ENCODE measurements around the gene SCFD2. TPM values are rescaled to one million over a fixed set of nuclear protein-coding genes. Genes with fewer than 3 reads are reported as not detected.

SCFD2 gene
- total RNA-seq, 1 donor from 2014 or later, result 11.0 TPM

DNA sequence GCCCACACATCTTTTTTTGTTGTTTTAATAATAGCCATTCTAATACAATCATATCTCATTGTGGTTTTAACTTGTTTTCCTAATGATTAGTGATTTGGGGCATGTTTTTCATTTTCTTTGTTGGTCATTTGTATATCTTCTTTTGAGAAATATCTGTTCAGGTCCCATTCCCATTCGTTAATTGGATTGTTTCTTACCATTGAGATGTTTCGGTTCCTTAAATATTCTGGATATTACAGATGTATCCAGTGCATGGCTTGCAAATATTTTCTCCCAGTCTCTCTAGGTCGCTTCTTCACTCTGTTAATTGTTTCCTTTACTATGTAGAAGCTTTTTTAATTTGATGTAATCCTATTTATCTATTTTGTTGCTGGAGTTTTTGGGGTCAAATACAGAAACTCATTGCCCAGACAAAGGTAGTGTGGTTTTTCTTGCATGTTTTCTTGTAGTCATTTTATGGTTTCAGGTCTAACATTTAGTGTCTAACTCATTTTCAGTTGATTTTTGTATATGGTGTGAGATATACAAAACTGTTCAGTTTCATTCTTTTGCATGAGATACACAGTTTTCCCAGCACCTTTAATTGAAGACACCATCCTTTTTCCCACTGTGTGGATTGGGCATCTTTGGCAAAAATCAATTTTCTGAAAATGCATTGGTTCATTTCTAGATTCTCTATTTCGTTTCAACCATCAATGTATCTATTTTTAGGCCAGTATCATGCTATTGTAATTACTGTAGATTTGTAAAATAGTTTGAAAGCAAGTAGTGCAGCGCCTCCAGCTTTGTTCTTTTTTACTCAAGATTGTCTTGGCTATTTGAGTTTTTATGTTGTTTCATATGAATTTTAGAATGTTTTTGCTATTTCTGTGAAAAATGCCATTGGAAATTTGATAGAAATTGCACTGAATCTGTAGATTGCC, 195.9 kb downstream of the SCFD2 start:
- no peak for DNase-seq (ENCODE audit: low read depth)
- H3K27me3 ChIP-seq (ENCODE audit: control insufficient read depth, insufficient read depth, low read length), result no peaks in the 10 kb centered on the region
- H3K36me3 ChIP-seq (ENCODE audit: control insufficient read depth, insufficient read depth, low read length), result no peaks in the 10 kb centered on the region
- no peak overlapping the region for H3K4me3 ChIP-seq (ENCODE audit: low read depth, low read length)
- TF ChIP-seq, protein P1, sequence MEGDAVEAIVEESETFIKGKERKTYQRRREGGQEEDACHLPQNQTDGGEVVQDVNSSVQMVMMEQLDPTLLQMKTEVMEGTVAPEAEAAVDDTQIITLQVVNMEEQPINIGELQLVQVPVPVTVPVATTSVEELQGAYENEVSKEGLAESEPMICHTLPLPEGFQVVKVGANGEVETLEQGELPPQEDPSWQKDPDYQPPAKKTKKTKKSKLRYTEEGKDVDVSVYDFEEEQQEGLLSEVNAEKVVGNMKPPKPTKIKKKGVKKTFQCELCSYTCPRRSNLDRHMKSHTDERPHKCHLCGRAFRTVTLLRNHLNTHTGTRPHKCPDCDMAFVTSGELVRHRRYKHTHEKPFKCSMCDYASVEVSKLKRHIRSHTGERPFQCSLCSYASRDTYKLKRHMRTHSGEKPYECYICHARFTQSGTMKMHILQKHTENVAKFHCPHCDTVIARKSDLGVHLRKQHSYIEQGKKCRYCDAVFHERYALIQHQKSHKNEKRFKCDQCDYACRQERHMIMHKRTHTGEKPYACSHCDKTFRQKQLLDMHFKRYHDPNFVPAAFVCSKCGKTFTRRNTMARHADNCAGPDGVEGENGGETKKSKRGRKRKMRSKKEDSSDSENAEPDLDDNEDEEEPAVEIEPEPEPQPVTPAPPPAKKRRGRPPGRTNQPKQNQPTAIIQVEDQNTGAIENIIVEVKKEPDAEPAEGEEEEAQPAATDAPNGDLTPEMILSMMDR (IDR thresholded peaks at IDR 0.05; ENCODE audit: insufficient read depth, low read length, poor library complexity, severe bottlenecking), result no peak

DNA sequence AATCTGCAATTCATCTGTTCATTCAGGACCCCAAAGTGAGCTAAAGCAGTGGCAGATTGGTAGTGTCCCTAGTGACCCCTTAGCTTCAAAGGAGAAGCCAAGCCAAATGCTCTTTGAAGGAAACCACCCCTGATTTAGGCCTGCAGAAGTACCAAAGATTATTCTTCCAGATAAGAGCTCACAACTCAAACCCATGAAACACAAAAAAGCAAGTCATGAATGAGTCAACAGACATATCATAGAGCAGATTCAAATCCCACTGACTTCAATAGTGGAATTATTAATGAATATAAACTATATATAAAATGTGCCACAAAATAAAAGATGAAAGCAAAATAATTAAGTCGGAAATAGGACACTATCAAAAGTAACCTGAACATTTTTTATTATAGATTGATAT, 197.6 kb downstream of the SCFD2 start:
- H3K27me3 ChIP-seq (ENCODE audit: control insufficient read depth, insufficient read depth, low read length), result no peaks in the 10 kb centered on the region
- DNase-seq (ENCODE audit: low read depth), result no peak
- TF ChIP-seq, protein P1 (IDR thresholded peaks at IDR 0.05; ENCODE audit: insufficient read depth, low read length, poor library complexity, severe bottlenecking), result no peak
- H3K36me3 ChIP-seq (ENCODE audit: control insufficient read depth, insufficient read depth, low read length), result no peaks in the 10 kb centered on the region
- no peak overlapping the region for H3K4me3 ChIP-seq (ENCODE audit: low read depth, low read length)

DNA sequence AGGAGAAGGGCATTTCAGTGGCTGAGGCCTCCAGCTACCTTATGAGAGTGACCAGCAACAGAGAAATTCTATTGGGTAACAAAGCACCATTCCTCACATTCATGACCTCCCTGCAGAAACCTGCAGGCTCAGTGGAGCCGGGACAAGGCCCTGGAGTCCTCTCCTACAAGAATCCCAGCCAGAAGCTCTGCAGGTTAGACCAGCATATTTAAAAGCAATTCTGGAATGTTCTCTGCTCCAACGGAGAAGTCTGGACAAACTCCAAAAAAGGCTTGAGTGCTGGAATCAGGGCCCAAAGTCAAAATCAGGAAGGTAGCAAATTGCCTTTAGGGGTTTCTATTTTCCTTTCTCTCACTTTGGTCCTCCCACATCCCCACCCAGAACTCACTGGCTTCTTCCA, 202.9 kb downstream of the SCFD2 start:
- H3K4me3 ChIP-seq (ENCODE audit: low read depth, low read length), result no peak overlapping the region
- DNase-seq (ENCODE audit: low read depth), result no peak
- TF ChIP-seq, protein P1 (IDR thresholded peaks at IDR 0.05; ENCODE audit: insufficient read depth, low read length, poor library complexity, severe bottlenecking), result no peak
- no peaks in the 10 kb centered on the region for H3K36me3 ChIP-seq (ENCODE audit: control insufficient read depth, insufficient read depth, low read length)
- H3K27me3 ChIP-seq (ENCODE audit: control insufficient read depth, insufficient read depth, low read length), result no peaks in the 10 kb centered on the region

DNA sequence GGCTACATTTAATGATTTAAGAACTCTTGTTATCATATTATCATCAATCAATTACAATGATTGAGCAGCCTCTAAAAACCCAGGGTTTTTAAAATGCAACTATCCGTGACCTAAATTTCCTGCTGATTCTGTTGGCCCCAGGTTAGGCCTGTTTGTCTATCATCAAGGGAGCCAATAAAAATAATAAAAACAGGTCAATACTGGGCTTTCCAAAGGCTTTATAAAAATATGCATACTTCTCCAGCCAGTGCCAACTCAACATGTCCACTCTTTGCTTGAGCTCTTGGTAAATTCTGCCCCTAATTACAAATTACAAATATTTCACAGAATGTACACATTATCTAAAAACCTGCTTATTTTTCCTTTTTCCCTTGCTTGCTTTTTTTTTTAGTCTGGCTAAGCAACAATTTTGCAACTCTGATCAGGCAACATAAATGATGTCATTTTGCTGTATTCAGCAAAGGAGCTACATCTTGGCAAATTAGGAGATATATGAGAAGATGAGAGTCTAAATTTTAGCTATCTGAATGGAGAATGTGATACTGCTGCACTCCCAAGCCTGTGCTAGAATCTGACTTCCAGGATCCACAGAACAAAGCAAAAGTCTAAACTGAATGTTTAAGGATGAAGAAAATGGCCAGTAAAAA, 204.0 kb downstream of the SCFD2 start:
- DNase-seq (ENCODE audit: low read depth), result no peak
- Histone ChIP-seq H3K4me3 (ENCODE audit: low read depth, low read length) (no peak overlapping the region), H3K36me3 (ENCODE audit: control insufficient read depth, insufficient read depth, low read length) (no peaks in the 10 kb centered on the region), H3K27me3 (ENCODE audit: control insufficient read depth, insufficient read depth, low read length) (no peaks in the 10 kb centered on the region)
- TF ChIP-seq, protein P1 (IDR thresholded peaks at IDR 0.05; ENCODE audit: insufficient read depth, low read length, poor library complexity, severe bottlenecking), result no peak

DNA sequence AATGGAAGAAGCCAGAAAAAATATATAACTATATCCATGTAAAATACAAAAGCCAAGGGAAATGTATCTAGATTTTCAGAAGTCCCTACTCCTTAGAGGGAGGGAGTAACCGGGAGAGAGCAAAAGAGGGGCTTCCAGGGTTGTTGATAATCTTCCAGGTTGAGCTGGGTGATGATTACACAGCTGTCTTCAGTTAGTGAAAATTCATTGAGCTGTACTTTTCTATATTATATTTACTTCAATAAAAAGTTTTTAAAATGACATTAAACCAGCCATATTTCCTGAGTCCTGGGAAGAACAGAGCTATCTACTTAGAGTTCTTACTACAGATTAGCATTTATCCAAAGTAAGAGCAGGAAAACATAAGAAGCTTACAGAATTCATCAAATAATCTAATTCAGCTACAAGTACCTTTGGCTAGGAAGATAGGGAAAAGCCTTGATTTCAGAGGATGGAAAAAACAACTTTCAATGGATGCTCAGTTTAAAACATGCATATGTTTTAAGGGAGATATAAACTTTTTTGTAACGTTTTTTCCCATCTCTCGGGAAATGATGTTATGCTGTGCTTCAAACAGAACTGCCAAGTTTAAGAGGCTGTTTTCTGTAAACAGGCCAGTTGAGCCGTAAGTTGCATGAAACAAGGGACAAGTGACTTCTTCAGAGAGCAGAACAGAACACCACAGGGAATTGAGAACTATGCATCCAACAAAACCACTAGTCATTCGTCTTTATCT, 204.6 kb downstream of the SCFD2 start:
- no peak for DNase-seq (ENCODE audit: low read depth)
- H3K36me3 ChIP-seq (ENCODE audit: control insufficient read depth, insufficient read depth, low read length), result no peaks in the 10 kb centered on the region
- no peak overlapping the region for H3K4me3 ChIP-seq (ENCODE audit: low read depth, low read length)
- H3K27me3 ChIP-seq (ENCODE audit: control insufficient read depth, insufficient read depth, low read length), result no peaks in the 10 kb centered on the region
- TF ChIP-seq, protein P1 (IDR thresholded peaks at IDR 0.05; ENCODE audit: insufficient read depth, low read length, poor library complexity, severe bottlenecking), result no peak
